GM12878 (cell line): ENCODE results near the gene GNAQ. TPM values are rescaled to one million over a fixed set of nuclear protein-coding genes. Genes with fewer than 3 reads are reported as not detected.

Experiments used
- ATAC-seq: fragments of 200-7000 bp; cut with Tn5 transposase; 3 replicates; pipeline ENCODE4 v1.9.1; 2020; ENCODE audit warnings: mild to moderate bottlenecking, moderate library complexity
- BruUV-seq: library from RNA; stranded (reverse); fragments of 400-500 nt; replicated peaks from 2 replicates; lab custom pipeline; 2021; lab: Mats Ljungman, UMichigan
- CTCF ChIA-PET: fragments of 300-600 bp; sonication (Branson Sonifier 250); formaldehyde crosslinking; extraction: SDS; loops from one replicate; lab custom pipeline; 2021; ENCODE audit warnings: inconsistent platforms; lab: Yijun Ruan, JAX
- POLR2A ChIA-PET: fragments of 350-600 bp; formaldehyde crosslinking; extraction: SDS; loops from one replicate; lab custom pipeline; 2021; ENCODE audit warnings: inconsistent platforms; lab: Charles Lee
- RAD21 ChIA-PET: fragments of 300-600 bp; sonication (Branson Sonifier 250); formaldehyde crosslinking; loops from one replicate; lab custom pipeline; 2023; ENCODE audit warnings: antibody characterized with exemption; ENCODE audit not compliant: unreplicated experiment; lab: Charles Lee
- SMC1A ChIA-PET: fragments of 300-600 bp; sonication (Branson Sonifier 250); formaldehyde crosslinking; loops from one replicate; lab custom pipeline; 2023; ENCODE audit not compliant: unreplicated experiment, uncharacterized antibody; lab: Charles Lee
- DNase-seq: peaks from one replicate; pipeline ENCODE4 v3.0.0-alpha.2; 2011; ENCODE audit warnings: low read depth, low spot score
- FAIRE-seq: peaks from 3 replicates; lab custom pipeline; 2011; peaks lifted over from hg19 to GRCh38; lab: Jason Lieb, UNC
- H2AFZ ChIP-seq: 2 replicates; pipeline ENCODE4 v1.6.0; 2011; ENCODE audit warnings: low read depth, low read length, control low read depth; ENCODE audit not compliant: control insufficient read depth
- H3K27ac ChIP-seq: 2 replicates; pipeline ENCODE4 v1.5.1; 2011; ENCODE audit warnings: control low read depth; ENCODE audit not compliant: control insufficient read depth, insufficient read depth
- H3K27me3 ChIP-seq, 2 experiments: replicated peaks in 1 of 2; 2 replicates each; pipeline versions ENCODE4 v1.6.0 to v1.6.1; 2011; ENCODE audit warnings: low read length in 1 of 2; ENCODE audit not compliant: control insufficient read depth in 2 of 2, insufficient read depth in 2 of 2
- H3K36me3 ChIP-seq, 2 experiments: 2 replicates each; pipeline ENCODE4 v1.5.1; 2011; ENCODE audit warnings: low read length in 1 of 2; ENCODE audit not compliant: control insufficient read depth in 2 of 2, insufficient read depth in 2 of 2
- H3K4me1 ChIP-seq: 2 replicates; pipeline ENCODE4 v1.6.1; 2011; ENCODE audit warnings: mild to moderate bottlenecking, low read length, moderate library complexity, mixed read lengths; ENCODE audit not compliant: control insufficient read depth, insufficient read depth
- H3K4me2 ChIP-seq: 2 replicates; pipeline ENCODE4 v1.6.0; 2011; ENCODE audit warnings: control low read depth; ENCODE audit not compliant: control insufficient read depth, insufficient read depth
- H3K4me3 ChIP-seq: fragments of 200-600 bp; sonication (generic); 2 replicates; pipeline ENCODE4 v1.5.1; 2016
- H3K79me2 ChIP-seq: 2 replicates; pipeline ENCODE4 v1.6.0; 2011; ENCODE audit warnings: low read length; ENCODE audit not compliant: control insufficient read depth, insufficient read depth
- H3K9ac ChIP-seq: 2 replicates; pipeline ENCODE4 v1.8.0; 2011; ENCODE audit warnings: low read length, control low read depth, mixed read lengths; ENCODE audit not compliant: control insufficient read depth, insufficient read depth
- H3K9me3 ChIP-seq: replicated peaks from 3 replicates; pipeline ENCODE4 v1.5.1; 2011; ENCODE audit warnings: mild to moderate bottlenecking, low read length; ENCODE audit not compliant: control insufficient read depth, insufficient read depth
- H4K20me1 ChIP-seq: 2 replicates; pipeline ENCODE4 v1.6.0; 2011; ENCODE audit not compliant: control insufficient read depth, insufficient read depth
- ASH2L ChIP-seq: fragments of 300-600, 200-600 bp; sonication (generic); IDR thresholded peaks from 2 replicates; pipeline ENCODE4 v1.6.1; 2017; ENCODE audit warnings: low read depth, mild to moderate bottlenecking, borderline replicate concordance
- CBX3 ChIP-seq: fragments of 200-600 bp; sonication (generic); IDR thresholded peaks from 2 replicates; pipeline ENCODE4 v1.6.1; 2016; ENCODE audit warnings: low read depth, borderline replicate concordance
- CHD1 ChIP-seq: IDR thresholded peaks from 2 replicates; pipeline ENCODE4 v1.6.1; 2012; ENCODE audit warnings: low read depth, low read length, improper control_type of control experiment
- CHD4 ChIP-seq: fragments of 200-600 bp; sonication (generic); IDR thresholded peaks from 2 replicates; pipeline ENCODE4 v1.6.1; 2016; ENCODE audit warnings: mild to moderate bottlenecking
- HDGF ChIP-seq: fragments of 450-650 bp; IDR thresholded peaks from 2 replicates; pipeline ENCODE4 v1.6.1; 2016; ENCODE audit warnings: antibody characterized with exemption
- MXI1 ChIP-seq: fragments of 150-350 bp; IDR thresholded peaks from 2 replicates; pipeline ENCODE4 v1.6.1; 2011; ENCODE audit warnings: low read depth, mild to moderate bottlenecking, inconsistent platforms, low read length, improper control_type of control experiment
- NBN ChIP-seq: fragments of 450-650 bp; IDR thresholded peaks from 2 replicates; pipeline ENCODE4 v1.6.1; 2016
- NRF1 ChIP-seq: conservative IDR thresholded peaks from 2 replicates; pipeline ENCODE4 v1.6.1; 2011; ENCODE audit warnings: mild to moderate bottlenecking, low read depth, low read length, improper control_type of control experiment
- RCOR1 ChIP-seq: conservative IDR thresholded peaks from 2 replicates; pipeline ENCODE4 v1.6.1; 2012; ENCODE audit warnings: low read depth, low read length, improper control_type of control experiment
- SIX5 ChIP-seq: IDR thresholded peaks from 2 replicates; pipeline ENCODE4 v1.6.1; 2011; ENCODE audit warnings: mild to moderate bottlenecking, low read depth, low read length, moderate library complexity; ENCODE audit not compliant: severe bottlenecking
- WGBS: methylation state at CpG from one replicate; pipeline ENCODE4 v1.1.6; 2016; ENCODE audit warnings: low lambda C conversion rate; ENCODE audit not compliant: insufficient replicate concordance, insufficient coverage; ENCODE audit errors: missing lambda C conversion rate; 5-methylcytosine and 5-hydroxymethylcytosine counted together
- in situ Hi-C: fragments of 300-500 bp; cut with MboI; formaldehyde crosslinking; loops from 9 replicates; pipeline ENCODE4 v1.14.3; 2018; ENCODE audit warnings: mixed read lengths
- intact Hi-C: fragments of 100-400 bp; cut with micrococcal nuclease; formaldehyde crosslinking; loops from one replicate; pipeline ENCODE4 v1.14.2; 2022; ENCODE audit not compliant: unreplicated experiment
- polyA plus RNA-seq, 11 experiments: library from polyadenylated mRNA; depleted of rRNA in 4 of 11; unstranded in 6 of 11; stranded (reverse) in 5 of 11; fragments of >200 nt; fragmentation: Nextera tagmentation in 4 of 11; fragmentation: Illumina TruSeq in 1 of 11; extraction: Ambion mirVana in 4 of 11; extraction: Trizol in 1 of 11; gene quantifications; 1 replicate in 1 of 11; 2 replicates in 10 of 11; pipeline versions ENCODE4 v1.2.1 to v1.2.3, GENCODE V29; 2011 to 2016; ENCODE audit warnings: inconsistent platforms in 2 of 11, missing spikeins in 2 of 11, low read depth in 1 of 11
- total RNA-seq, 4 experiments: library from RNA; depleted of rRNA in 3 of 4; stranded (reverse); fragments of >200 nt in 3 of 4; fragmentation: Illumina TruSeq in 1 of 4; extraction: Trizol in 1 of 4; gene quantifications; 2 replicates each; pipeline versions ENCODE4 v1.2.1 to v1.2.3, GENCODE V29; 2013 to 2021
- TF ChIP-seq, protein P1 (sequence below): IDR thresholded peaks from 2 replicates; pipeline ENCODE4 v1.6.1; 2011; ENCODE audit warnings: mild to moderate bottlenecking, low read depth, low read length, moderate library complexity; ENCODE audit not compliant: insufficient replicate concordance
- TF ChIP-seq, protein P2 (sequence below): fragments of 450-650 bp; IDR thresholded peaks from 2 replicates; pipeline ENCODE4 v1.6.1; 2017; ENCODE audit warnings: borderline replicate concordance
- TF ChIP-seq, protein P3 (sequence below): fragments of 450-650 bp; IDR thresholded peaks from 2 replicates; pipeline ENCODE4 v1.6.1; 2018; ENCODE audit warnings: mild to moderate bottlenecking, low read depth, moderate library complexity; ENCODE audit not compliant: partially characterized antibody

The GNAQ gene
- total and polyA plus RNA-seq, 10 of the 15 experiments (the other 5 are each of a cell fraction or from before 2014, with no cell fraction given): 0.15 to 47.2 (median 0.49) TPM

DNA sequence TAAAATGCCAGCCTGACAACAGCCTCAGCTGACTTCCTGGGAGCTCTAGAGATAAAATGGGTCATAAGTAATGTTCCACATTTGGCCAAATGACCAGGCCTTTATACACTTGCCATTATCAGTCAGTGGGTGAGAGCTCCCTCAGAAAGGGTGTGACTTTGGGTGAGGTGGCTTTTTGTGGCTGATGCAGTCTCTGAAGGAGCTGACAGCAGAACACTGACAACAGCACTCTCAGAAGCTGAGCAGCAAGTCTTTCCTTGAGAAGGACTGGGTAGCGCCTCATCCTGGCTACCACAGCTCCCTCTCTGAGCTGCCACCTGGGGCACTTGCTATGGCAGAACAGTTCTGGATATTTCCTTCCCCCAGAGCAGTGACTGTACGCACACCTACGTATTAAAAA is 22.0 kb upstream of the GNAQ start:
- BruUV-seq: no TSS peak
- RAD21 ChIA-PET: no interaction called here
- no peak for ATAC-seq
- no peaks in the 10 kb centered on the region for H3K9me3 ChIP-seq
- no peak overlapping the region for H3K9ac ChIP-seq
- SMC1A ChIA-PET: interaction anchor here (1.0 to 1.5 kb wide), 5 partner anchors 9 to 147 kb away, joined by 3 to 8 read pairs (median 3); no protein-coding TSS in a partner anchor
- FAIRE-seq: no peak
- no peak for DNase-seq
- in situ Hi-C loops (no loop called here), intact Hi-C loops (no loop called here)
- CTCF ChIA-PET: interaction anchor here (1.1 to 3.6 kb wide), 3 partner anchors 8 to 620 kb away, joined by 4 to 14 read pairs (median 4); no protein-coding TSS in a partner anchor
- no peak overlapping the region for H3K4me2 ChIP-seq
- H3K27me3 ChIP-seq: no peaks in the 10 kb centered on the region
- H3K79me2 ChIP-seq: no peaks in the 10 kb centered on the region
- no peak overlapping the region for H3K4me3 ChIP-seq
- POLR2A ChIA-PET: no interaction called here
- H3K4me1 ChIP-seq: no peaks in the 10 kb centered on the region
- no peaks in the 10 kb centered on the region for H4K20me1 ChIP-seq
- H3K36me3 ChIP-seq: no peaks in the 10 kb centered on the region
- no peak overlapping the region for H2AFZ ChIP-seq
- 45% methylated on average over 3 of the region's 3 CpGs for WGBS
- H3K27ac ChIP-seq: no peak overlapping the region
- TF ChIP-seq MXI1 (no peak), NBN (no peak), CHD4 (no peak)

DNA sequence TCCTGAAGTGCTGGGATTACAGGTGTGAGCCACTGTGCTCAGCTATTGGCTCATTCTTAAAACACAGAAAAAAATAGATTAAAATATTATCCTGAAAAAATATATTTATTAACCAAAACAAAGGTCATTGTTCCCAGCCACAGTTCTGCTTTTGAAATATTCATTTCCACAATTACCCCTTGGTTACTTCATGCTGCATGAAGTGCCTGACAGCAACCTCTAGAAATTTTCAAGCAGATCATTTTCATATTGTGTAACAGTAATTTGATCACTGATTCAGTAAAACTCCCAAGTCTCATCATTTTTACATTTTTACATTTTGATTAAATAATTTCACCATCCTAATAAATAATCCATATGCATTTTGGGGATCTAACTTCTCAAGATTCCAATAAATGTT is 18.8 kb upstream of the GNAQ start:
- DNase-seq: no peak
- in situ Hi-C loops (no loop called here), intact Hi-C loops (no loop called here)
- RAD21 ChIA-PET: interaction anchor here (0.6 to 1.2 kb wide), 2 partner anchors 15 to 206 kb away, joined by 3 read pairs; no protein-coding TSS in a partner anchor
- SMC1A ChIA-PET: interaction anchor here (0.7 kb wide), 1 partner anchor 8 kb away, joined by 4 read pairs; no protein-coding TSS in a partner anchor
- no peak for FAIRE-seq
- Histone ChIP-seq H3K27me3 (no peaks in the 10 kb centered on the region), H3K4me3 (no peak overlapping the region), H3K4me2 (no peak overlapping the region), H3K79me2 (no peaks in the 10 kb centered on the region), H3K4me1 (no peaks in the 10 kb centered on the region), H3K27ac (no peak overlapping the region), H2AFZ (no peak overlapping the region), H3K9me3 (no peaks in the 10 kb centered on the region), H3K9ac (no peak overlapping the region), H4K20me1 (no peaks in the 10 kb centered on the region), H3K36me3 (no peaks in the 10 kb centered on the region)
- no TSS peak for BruUV-seq
- POLR2A ChIA-PET: no interaction called here
- CTCF ChIA-PET: interaction anchor here (0.6 to 3.6 kb wide), 3 partner anchors 15 to 293 kb away, joined by 3 to 14 read pairs (median 3); no protein-coding TSS in a partner anchor
- ATAC-seq: no peak
- TF ChIP-seq RCOR1 (no peak), NBN (no peak), ASH2L (no peak), CHD1 (no peak), CBX3 (no peak), NRF1 (no peak), SIX5 (no peak), HDGF (no peak)
- TF ChIP-seq, protein P1, sequence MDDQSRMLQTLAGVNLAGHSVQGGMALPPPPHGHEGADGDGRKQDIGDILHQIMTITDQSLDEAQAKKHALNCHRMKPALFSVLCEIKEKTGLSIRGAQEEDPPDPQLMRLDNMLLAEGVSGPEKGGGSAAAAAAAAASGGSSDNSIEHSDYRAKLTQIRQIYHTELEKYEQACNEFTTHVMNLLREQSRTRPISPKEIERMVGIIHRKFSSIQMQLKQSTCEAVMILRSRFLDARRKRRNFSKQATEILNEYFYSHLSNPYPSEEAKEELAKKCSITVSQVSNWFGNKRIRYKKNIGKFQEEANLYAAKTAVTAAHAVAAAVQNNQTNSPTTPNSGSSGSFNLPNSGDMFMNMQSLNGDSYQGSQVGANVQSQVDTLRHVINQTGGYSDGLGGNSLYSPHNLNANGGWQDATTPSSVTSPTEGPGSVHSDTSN: no peak
- TF ChIP-seq, protein P2, sequence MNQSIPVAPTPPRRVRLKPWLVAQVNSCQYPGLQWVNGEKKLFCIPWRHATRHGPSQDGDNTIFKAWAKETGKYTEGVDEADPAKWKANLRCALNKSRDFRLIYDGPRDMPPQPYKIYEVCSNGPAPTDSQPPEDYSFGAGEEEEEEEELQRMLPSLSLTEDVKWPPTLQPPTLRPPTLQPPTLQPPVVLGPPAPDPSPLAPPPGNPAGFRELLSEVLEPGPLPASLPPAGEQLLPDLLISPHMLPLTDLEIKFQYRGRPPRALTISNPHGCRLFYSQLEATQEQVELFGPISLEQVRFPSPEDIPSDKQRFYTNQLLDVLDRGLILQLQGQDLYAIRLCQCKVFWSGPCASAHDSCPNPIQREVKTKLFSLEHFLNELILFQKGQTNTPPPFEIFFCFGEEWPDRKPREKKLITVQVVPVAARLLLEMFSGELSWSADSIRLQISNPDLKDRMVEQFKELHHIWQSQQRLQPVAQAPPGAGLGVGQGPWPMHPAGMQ: no peak
- TF ChIP-seq, protein P3, sequence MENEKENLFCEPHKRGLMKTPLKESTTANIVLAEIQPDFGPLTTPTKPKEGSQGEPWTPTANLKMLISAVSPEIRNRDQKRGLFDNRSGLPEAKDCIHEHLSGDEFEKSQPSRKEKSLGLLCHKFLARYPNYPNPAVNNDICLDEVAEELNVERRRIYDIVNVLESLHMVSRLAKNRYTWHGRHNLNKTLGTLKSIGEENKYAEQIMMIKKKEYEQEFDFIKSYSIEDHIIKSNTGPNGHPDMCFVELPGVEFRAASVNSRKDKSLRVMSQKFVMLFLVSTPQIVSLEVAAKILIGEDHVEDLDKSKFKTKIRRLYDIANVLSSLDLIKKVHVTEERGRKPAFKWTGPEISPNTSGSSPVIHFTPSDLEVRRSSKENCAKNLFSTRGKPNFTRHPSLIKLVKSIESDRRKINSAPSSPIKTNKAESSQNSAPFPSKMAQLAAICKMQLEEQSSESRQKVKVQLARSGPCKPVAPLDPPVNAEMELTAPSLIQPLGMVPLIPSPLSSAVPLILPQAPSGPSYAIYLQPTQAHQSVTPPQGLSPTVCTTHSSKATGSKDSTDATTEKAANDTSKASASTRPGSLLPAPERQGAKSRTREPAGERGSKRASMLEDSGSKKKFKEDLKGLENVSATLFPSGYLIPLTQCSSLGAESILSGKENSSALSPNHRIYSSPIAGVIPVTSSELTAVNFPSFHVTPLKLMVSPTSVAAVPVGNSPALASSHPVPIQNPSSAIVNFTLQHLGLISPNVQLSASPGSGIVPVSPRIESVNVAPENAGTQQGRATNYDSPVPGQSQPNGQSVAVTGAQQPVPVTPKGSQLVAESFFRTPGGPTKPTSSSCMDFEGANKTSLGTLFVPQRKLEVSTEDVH: no peak
